HG02759 (cell line): ENCODE results near the gene ODF4.
"Not testable (repeated sequence)": the region's sequence is repeated elsewhere in the genome, so short reads cannot be mapped to it uniquely, and the experiment has no call there.

Experiments
- ATAC-seq: cut with Tn5 transposase; IDR thresholded peaks from one replicate; pipeline ENCODE4 v1.9.1; 2021; ENCODE audit warnings: mild to moderate bottlenecking, moderate library complexity; ENCODE audit not compliant: unreplicated experiment

Gene ODF4

GRCh38 chr17:8365143-8365542 is 25.5 kb downstream of the ODF4 start:
- ATAC-seq = no peak

DNA sequence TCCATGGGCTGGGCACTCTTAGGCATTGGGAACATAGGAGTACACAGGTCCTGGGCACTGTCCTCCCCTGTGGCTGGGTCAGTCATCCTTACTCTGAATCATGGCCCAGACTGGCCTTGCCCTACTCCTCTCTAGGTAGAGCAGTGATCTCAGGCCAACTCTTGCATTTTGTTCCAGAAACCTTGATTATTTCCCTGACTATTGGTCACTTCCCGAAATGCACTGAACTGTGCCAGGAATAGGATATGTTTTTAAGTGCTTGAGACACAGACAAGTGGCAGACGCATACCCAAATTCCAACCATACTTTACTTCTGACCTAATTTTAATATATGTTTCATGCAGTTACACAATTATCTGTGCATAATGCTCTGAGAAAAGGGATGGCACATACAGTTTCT is 26.6 kb downstream of the ODF4 start:
- ATAC-seq = no peak

DNA sequence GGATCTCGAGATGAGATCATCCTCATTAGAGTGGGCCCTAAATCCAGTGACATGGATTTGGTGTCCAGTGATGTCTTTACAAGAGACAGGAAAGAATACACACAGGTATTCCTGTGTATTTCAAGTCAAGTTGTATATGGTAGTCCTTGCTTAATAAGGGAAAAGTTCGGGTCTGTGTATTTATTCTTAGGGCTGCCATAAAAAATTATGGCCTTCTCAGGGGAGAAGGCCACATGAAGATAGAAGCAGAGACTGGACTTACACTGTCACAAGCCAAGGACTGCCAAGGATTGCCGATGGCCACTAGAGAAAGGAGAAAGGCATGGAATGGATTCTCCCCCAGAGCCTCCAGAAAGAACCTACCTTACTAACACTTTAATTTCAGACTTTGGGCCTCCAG is 28.6 kb downstream of the ODF4 start:
- no peak for ATAC-seq

GRCh38 chr17:8369944-8370343 is 30.3 kb downstream of the ODF4 start:
- no peak for ATAC-seq

DNA sequence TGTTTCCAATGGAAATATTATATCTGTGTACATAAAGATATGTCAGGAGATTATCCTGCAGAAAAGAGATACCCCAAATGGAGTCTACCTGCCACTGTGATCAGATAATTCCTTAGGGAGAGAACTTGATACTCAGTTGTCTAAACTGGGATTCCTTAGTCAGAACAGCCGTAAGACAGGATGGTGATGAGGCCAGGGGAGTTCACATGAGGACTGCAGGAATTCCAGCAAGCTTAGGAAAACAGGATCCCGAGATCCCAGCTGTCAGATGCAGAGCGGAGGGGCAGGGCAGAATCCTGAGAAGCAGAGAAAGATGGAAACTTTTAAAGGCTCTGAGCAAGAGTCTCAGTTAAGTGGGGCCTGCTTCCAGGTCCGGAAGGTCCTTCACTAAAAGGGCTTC is 32.1 kb downstream of the ODF4 start:
- ATAC-seq = no peak

- ATAC-seq = no peak
Measured at GRCh38 chr17:8372422-8372821, 32.8 kb downstream of the ODF4 start.

DNA sequence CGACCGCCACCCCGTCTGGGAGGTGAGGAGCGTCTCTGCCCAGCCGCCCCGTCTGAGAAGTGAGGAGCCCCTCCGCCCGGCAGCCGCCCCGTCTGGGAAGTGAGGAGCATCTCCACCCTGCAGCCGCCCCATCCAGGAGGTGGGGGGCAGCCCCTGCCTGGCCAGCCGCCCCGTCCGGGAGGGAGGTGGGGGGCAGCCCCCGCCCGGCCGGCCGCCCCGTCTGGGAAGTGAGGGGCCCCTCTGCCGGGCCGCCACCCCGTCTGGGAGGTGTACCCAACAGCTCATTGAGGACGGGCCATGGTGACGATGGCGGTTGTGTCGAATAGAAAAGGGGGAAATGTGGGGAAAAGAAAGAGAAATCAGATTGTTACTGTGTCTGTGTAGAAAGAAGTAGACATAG is 34.2 kb downstream of the ODF4 start:
- not testable (repeated sequence) for ATAC-seq

- ATAC-seq = no peak
Measured at GRCh38 chr17:8375738-8376259, 36.2 kb downstream of the ODF4 start.

GRCh38 chr17:8376271-8377067 is 36.8 kb downstream of the ODF4 start, which contains the start of gene KRABD2:
KRABD2 (minus strand) TSS chr17:8376704.
- peak; percentile 94 for ATAC-seq

DNA sequence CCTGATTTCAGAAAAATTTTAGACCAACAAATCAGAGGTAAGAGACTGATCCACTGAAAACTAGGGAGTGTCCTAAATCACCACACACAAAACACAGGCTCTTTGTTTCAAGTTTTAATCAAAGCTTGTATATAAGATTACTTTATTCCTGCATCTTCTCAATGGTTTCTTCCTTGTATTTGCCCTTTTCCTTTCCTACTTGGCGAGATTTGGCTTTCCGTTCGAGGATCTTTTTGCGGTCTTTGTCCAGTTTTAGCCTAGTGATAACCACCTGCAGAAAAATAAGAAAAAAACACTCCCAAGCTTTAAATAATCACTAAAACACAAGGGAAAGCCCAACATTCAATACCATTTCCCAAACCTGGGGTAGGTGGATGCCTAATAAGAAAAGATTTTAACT is 37.8 kb downstream of the ODF4 start:
- ATAC-seq = no peak

- not testable (repeated sequence) for ATAC-seq
Measured at GRCh38 chr17:8378117-8378516, 38.5 kb downstream of the ODF4 start.

DNA sequence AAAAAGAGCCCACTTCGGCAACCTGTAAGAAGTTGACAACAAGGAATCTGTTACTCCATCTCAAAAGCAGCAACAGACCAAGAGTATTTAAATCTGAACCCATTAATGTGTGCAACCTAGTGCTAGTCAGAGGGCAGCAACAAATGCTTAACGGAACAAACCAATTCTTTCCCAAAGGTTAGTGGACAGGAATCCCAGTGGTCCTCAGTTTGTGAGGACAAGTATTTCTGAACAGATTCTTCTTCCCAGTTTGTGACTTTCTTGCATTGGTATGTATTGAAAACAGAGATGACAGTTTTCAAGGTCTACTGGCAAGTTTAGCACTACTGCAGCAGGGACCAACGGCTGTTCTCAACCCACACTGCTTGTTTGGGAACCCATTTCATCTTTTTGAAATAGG is 40.4 kb downstream of the ODF4 start:
- ATAC-seq = no peak

DNA sequence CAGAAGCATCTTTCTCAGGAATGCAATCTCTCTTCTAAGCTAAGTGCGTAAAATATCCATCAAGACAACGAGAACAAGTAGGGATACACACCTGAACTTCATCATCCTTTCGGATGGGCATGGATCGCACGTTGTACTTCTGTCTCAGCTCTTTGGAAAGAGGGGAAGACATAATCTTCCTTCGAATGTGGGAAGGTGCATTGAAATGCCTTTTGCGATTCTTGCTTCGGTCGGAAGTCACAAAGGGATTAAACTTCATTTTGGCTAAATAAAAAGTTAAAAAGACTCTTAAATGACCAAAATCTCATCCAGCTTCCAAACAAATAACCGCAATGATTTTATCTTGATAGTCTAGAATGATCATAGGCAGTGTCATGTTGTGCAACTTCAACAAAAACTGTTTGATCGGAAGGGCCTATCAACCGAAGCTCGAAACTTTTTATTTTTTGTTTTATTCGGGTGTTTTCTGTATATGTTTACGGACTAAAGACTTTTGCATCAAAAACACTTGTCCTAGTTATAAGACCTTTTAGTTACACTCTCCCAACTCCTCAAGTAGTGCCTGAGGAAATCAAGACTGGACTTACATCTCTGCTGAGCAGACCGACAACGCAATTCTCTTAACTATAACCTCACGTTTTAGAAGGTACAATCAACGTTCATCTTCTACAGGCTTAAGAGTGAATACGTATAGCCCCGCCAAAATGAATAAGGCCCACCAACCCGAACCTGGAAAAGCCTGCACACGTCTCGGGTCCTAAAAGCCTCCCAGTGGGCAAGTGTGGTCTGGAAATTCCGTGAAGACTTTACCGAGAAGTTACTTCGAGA is 42.6 kb downstream of the ODF4 start:
- no peak for ATAC-seq

- ATAC-seq = no peak
Measured at GRCh38 chr17:8382880-8383142, 43.2 kb downstream of the ODF4 start.

GRCh38 chr17:8383143-8383822 is 43.6 kb downstream of the ODF4 start, which contains the start of gene RPL26:
RPL26 (minus strand) TSS chr17:8383193; CDS start chr17:8382310, 883 bp downstream.
- ATAC-seq = peak; percentile 93

DNA sequence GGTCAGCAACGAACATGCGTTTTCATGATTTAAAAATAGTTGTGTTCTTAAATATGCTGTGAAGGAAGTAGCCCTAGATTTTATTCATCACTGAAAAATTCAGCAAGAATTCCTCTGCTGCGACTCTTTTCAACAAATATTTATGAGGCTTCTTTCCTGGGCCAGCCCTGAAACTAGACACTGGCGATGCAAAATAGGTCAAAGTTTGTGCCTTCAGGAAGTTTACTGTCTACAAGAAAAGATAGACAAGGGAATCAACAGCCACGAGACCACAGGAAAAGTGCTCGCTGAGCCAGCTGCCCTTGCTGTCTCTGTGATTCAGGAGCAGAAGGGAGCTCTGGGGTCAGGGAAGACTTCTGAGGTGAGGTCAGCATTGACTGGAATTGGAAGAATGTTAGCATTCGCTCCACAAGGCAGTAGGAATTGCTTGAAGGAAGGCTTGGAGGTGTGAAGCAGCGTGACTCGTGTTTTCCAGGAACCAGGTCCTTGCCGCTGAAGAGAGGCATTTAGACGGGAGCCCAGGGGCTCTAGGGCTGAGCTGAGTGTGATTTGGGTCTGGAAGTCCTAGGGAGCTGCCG is 45.2 kb downstream of the ODF4 start:
- ATAC-seq = no peak

DNA sequence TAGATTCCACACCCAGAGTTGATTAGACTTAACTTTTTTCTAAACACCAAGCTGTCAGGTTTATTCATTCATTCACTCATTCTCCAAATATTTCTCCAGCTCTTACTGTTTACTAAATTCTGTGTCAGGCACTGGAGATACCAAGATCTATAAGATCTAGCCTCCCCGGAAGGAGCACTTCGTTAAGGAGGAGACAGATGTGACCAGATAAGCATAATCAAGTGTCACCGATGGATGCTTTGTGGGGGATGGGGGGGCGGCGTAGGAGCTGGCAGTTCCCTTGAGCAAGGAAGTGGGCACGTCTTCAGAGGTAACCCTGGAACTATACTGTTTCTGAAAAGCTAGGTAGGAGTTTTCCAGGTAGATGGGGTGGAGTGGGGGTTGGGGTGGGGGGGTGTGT is 47.2 kb downstream of the ODF4 start:
- ATAC-seq = no peak

DNA sequence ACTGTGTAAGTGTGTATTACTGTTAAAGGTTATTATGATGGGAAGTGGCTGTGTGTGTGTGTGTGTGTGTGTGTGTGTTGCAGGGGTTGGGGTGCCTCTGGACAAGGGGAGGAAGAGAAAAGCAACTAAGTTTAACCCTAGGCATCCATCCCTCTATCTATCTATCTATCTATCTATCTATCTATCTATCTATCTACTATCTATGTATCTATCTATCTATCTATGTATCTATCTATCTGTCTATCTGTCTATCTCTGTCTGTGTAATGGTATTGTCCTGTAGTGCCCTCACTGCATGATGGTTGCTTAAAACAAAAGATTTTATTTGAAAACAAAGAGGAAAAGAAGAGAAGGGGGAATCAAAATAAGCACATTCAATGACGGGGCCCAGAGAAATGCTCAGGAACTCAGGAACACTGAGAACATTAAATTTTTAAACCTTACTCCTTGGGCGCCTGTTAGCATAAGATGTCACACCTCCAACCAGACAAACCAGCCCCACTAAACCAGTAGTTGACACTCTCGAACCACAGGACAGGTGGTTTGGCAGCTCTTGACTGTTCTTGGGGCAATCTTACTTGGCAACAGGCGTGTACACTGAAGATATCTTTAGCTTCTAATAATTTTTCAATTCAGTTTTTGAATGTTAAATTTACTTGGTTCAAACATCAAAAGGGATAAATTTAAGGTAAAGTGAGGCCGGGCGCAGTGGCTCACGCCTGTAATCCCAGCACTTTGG is 48.4 kb downstream of the ODF4 start:
- ATAC-seq = no peak

- no peak for ATAC-seq
Measured at GRCh38 chr17:8391711-8392110, 52.1 kb downstream of the ODF4 start.

DNA sequence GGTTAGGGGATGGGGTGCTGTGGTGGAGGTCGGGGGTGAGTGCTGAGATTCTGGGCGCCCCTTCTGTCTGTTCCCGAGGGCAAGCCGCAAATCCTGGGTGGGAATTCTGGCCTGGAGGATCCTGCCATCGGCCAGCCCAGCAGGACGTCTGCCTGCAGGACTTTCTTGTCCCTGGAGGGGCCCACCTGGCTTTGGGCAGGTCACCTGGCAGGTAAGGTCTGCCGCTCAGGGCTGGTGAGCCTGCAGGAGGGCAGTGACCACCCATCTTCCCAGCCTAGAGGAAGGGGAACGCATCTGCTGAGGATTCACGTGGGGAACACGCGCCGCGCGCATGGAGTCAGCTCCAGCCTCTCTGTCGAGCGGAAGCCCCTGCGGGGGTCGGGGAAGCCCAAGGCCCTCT is 52.6 kb downstream of the ODF4 start:
- ATAC-seq = no peak
